WTC11 (cell line): ENCODE data around the gene UBE2L3. TPM values are rescaled to one million over a fixed set of nuclear protein-coding genes. Genes with fewer than 3 reads are reported as not detected.
"Not testable (repeated sequence)": the region's sequence is repeated elsewhere in the genome, so short reads cannot be mapped to it uniquely, and the experiment has no call there.

Source experiments
- ATAC-seq: fragments of 200-7000 bp; cut with Tn5 transposase; 2 replicates; pipeline ENCODE4 v1.10.0; 2021; ENCODE audit warnings: mild to moderate bottlenecking, moderate library complexity
- CTCF ChIA-PET: fragments of 300-600 bp; sonication (Branson Sonifier 250); formaldehyde crosslinking; loops from one replicate; lab custom pipeline; 2021; ENCODE audit warnings: antibody characterized with exemption; lab: Charles Lee
- POLR2A ChIA-PET: fragments of 350-600 bp; sonication (Branson Sonifier 250); formaldehyde crosslinking; loops from one replicate; lab custom pipeline; 2021; ENCODE audit warnings: antibody characterized with exemption; lab: Charles Lee
- DNase-seq: peaks from one replicate; pipeline ENCODE4 v3.0.0; 2021; ENCODE audit warnings: low spot score
- H3K27ac Mint-ChIP-seq: 2 replicates; pipeline ENCODE4 v1.8.0; 2021; ENCODE audit warnings: mixed read lengths
- H3K27me3 Mint-ChIP-seq: 2 replicates; pipeline ENCODE4 v1.8.0; 2021; ENCODE audit warnings: low read depth, mild to moderate bottlenecking, moderate library complexity, mixed read lengths
- H3K36me3 Mint-ChIP-seq: 2 replicates; pipeline ENCODE4 v1.8.0; 2021; ENCODE audit warnings: mixed read lengths
- H3K4me1 Mint-ChIP-seq: 2 replicates; pipeline ENCODE4 v1.8.0; 2022; ENCODE audit warnings: mixed read lengths
- H3K4me3 Mint-ChIP-seq: 2 replicates; pipeline ENCODE4 v1.8.0; 2021; ENCODE audit warnings: mild to moderate bottlenecking, moderate library complexity, mixed read lengths
- H3K9me3 Mint-ChIP-seq: 2 replicates; pipeline ENCODE4 v1.8.0; 2021; ENCODE audit warnings: mixed read lengths
- CDX4 ChIP-seq: fragments of 250-450 bp; sonication (Bioruptor Pico); IDR thresholded peaks from 2 replicates; pipeline ENCODE4 v1.9.0; 2021; ENCODE audit warnings: moderate library complexity, mild to moderate bottlenecking, inconsistent platforms, borderline replicate concordance
- E2F1 ChIP-seq: sonication (generic); formaldehyde crosslinking; IDR thresholded peaks from 2 replicates; pipeline ENCODE4 v1.8.0; 2022; ENCODE audit warnings: mild to moderate bottlenecking, missing genetic modification reagents
- E2F5 ChIP-seq: sonication (generic); formaldehyde crosslinking; IDR thresholded peaks from 2 replicates; pipeline ENCODE4 v1.8.1; 2022; ENCODE audit warnings: mild to moderate bottlenecking, moderate library complexity, missing genetic modification reagents
- FOXJ3 ChIP-seq: sonication (generic); formaldehyde crosslinking; IDR thresholded peaks from 2 replicates; pipeline ENCODE4 v1.9.0; 2021; ENCODE audit warnings: missing genetic modification reagents, mild to moderate bottlenecking, borderline replicate concordance
- FOXP1 ChIP-seq: sonication (generic); formaldehyde crosslinking; IDR thresholded peaks from 2 replicates; pipeline ENCODE4 v1.8.0; 2022; ENCODE audit warnings: missing genetic modification reagents, mild to moderate bottlenecking, moderate library complexity, borderline replicate concordance
- GTF2I ChIP-seq: fragments of 250-450 bp; sonication (Bioruptor Pico); conservative IDR thresholded peaks from 2 replicates; pipeline ENCODE4 v1.4.0; 2021; ENCODE audit warnings: mild to moderate bottlenecking
- JUN ChIP-seq: sonication (generic); formaldehyde crosslinking; IDR thresholded peaks from 2 replicates; pipeline ENCODE4 v1.8.0; 2023; ENCODE audit warnings: mild to moderate bottlenecking, missing genetic modification reagents
- KAT7 ChIP-seq: sonication (generic); formaldehyde crosslinking; IDR thresholded peaks from 2 replicates; pipeline ENCODE4 v1.8.1; 2023; ENCODE audit warnings: missing genetic modification reagents, mild to moderate bottlenecking, borderline replicate concordance
- NR1H2 ChIP-seq: sonication (generic); formaldehyde crosslinking; IDR thresholded peaks from 2 replicates; pipeline ENCODE4 v1.9.0; 2021; ENCODE audit warnings: mild to moderate bottlenecking, moderate library complexity, missing genetic modification reagents
- NR2C2 ChIP-seq: sonication (generic); formaldehyde crosslinking; IDR thresholded peaks from 2 replicates; pipeline ENCODE4 v1.8.0; 2022; ENCODE audit warnings: mild to moderate bottlenecking, missing genetic modification reagents
- OVOL2 ChIP-seq: fragments of 250-450 bp; sonication (Bioruptor Pico); IDR thresholded peaks from 2 replicates; pipeline ENCODE4 v1.9.0; 2021; ENCODE audit warnings: mild to moderate bottlenecking, borderline replicate concordance
- SMAD3 ChIP-seq: sonication (generic); formaldehyde crosslinking; IDR thresholded peaks from 2 replicates; pipeline ENCODE4 v1.8.0; 2022; ENCODE audit warnings: missing genetic modification reagents, mild to moderate bottlenecking, borderline replicate concordance
- TP53 ChIP-seq: sonication (generic); formaldehyde crosslinking; IDR thresholded peaks from 2 replicates; pipeline ENCODE4 v1.8.1; 2023; ENCODE audit warnings: mild to moderate bottlenecking, missing genetic modification reagents
- ZBTB43 ChIP-seq: sonication (generic); formaldehyde crosslinking; IDR thresholded peaks from 2 replicates; pipeline ENCODE4 v1.8.1; 2023; ENCODE audit warnings: mild to moderate bottlenecking, missing genetic modification reagents
- ZNF219 ChIP-seq: sonication (generic); formaldehyde crosslinking; IDR thresholded peaks from 2 replicates; pipeline ENCODE4 v1.8.0; 2023; ENCODE audit warnings: missing genetic modification reagents, mild to moderate bottlenecking, borderline replicate concordance
- ZNF317 ChIP-seq: sonication (generic); formaldehyde crosslinking; IDR thresholded peaks from 2 replicates; pipeline ENCODE4 v1.8.1; 2023; ENCODE audit warnings: low read depth, mild to moderate bottlenecking, moderate library complexity, missing genetic modification reagents, borderline replicate concordance
- total RNA-seq: library from RNA; stranded (reverse); gene quantifications from 3 replicates; pipeline ENCODE4 v1.2.3, GENCODE V29; 2021

UBE2L3 gene
- total RNA-seq, 1 experiment from 2014 or later, result 79.1 TPM

- peak overlapping the region; percentile 95 for H3K4me3 Mint-ChIP-seq
- POLR2A ChIA-PET, result interaction anchor here (1.0 kb wide), 1 partner anchor 61 kb away, joined by 3 read pairs; no protein-coding TSS in a partner anchor
- H3K36me3 Mint-ChIP-seq, result peaks cover 4% of the 10 kb centered on the region; the same call in 1 of the 2 replicates
- no peak for DNase-seq
- CTCF ChIA-PET, result interaction anchor here (0.8 to 2.5 kb wide), 3 partner anchors 25 to 73 kb away, joined by 4 to 8 read pairs (median 5); partner anchors contain the start of genes SDF2L1 and YDJC
- peak overlapping the region; percentile 78 for H3K27ac Mint-ChIP-seq
- H3K9me3 Mint-ChIP-seq, result no peaks in the 10 kb centered on the region
- TF ChIP-seq CDX4 (CRISPR knock-in tag), result no peak
- TF ChIP-seq NR1H2 (CRISPR knock-in tag), result no peak
- TF ChIP-seq ZNF219 (CRISPR knock-in tag), result no peak
- TF ChIP-seq E2F1 (CRISPR knock-in tag), result no peak
- peak; percentile 3; the same call in 1 of the 2 replicates for TF ChIP-seq JUN
- TF ChIP-seq ZNF317 (CRISPR knock-in tag), result no peak
- TF ChIP-seq, all 79 proteins: peak for 1
- ATAC-seq, result peak; percentile 25; the same call in 1 of the 2 replicates
- H3K4me1 Mint-ChIP-seq, result peaks cover 40% of the 10 kb centered on the region
- H3K27me3 Mint-ChIP-seq, result no peaks in the 10 kb centered on the region; the same call in 1 of the 2 replicates
Measured at GRCh38 chr22:21568347-21569075, 997 bp downstream of the UBE2L3 start.

GRCh38 chr22:21569076-21569427 lies 1.5 kb downstream of the UBE2L3 start:
- not testable (repeated sequence) for H3K36me3 Mint-ChIP-seq, H3K27me3 Mint-ChIP-seq, ATAC-seq, H3K9me3 Mint-ChIP-seq, DNase-seq
- POLR2A ChIA-PET, result interaction anchor here (1.0 kb wide), 1 partner anchor 60 kb away, joined by 3 read pairs; no protein-coding TSS in a partner anchor
- Mint-ChIP-seq H3K27ac (0 out of 2 replicates have a peak overlapping the region, but pooled peaks have one; percentile 78), H3K4me1 (peaks cover 40% of the 10 kb centered on the region), H3K4me3 (peak overlapping the region; percentile 95)
- CTCF ChIA-PET, result interaction anchor here (0.8 to 2.5 kb wide), 4 partner anchors 22 to 72 kb away, joined by 3 to 8 read pairs (median 4); partner anchors contain the start of genes SDF2L1 and YDJC

- Mint-ChIP-seq H3K27ac (peak overlapping the region; percentile 58), H3K4me3 (peak overlapping the region; percentile 95), H3K9me3 (no peaks in the 10 kb centered on the region), H3K4me1 (peaks cover 43% of the 10 kb centered on the region), H3K27me3 (no peaks in the 10 kb centered on the region; the same call in 1 of the 2 replicates), H3K36me3 (peaks cover 4% of the 10 kb centered on the region; the same call in 1 of the 2 replicates)
- TF ChIP-seq SMAD3 (CRISPR knock-in tag), result no peak
- no peak for TF ChIP-seq OVOL2 (CRISPR knock-in tag)
- no peak for TF ChIP-seq E2F5
- no peak for TF ChIP-seq GTF2I (CRISPR knock-in tag)
- no peak for TF ChIP-seq E2F1 (CRISPR knock-in tag)
- no peak for TF ChIP-seq FOXP1 (CRISPR knock-in tag)
- no peak for TF ChIP-seq TP53 (CRISPR knock-in tag)
- no peak for TF ChIP-seq KAT7
- no peak for TF ChIP-seq NR2C2 (CRISPR knock-in tag)
- TF ChIP-seq FOXJ3 (CRISPR knock-in tag), result no peak
- TF ChIP-seq ZBTB43 (CRISPR knock-in tag), result no peak
- POLR2A ChIA-PET, result interaction anchor here (1.0 kb wide), 1 partner anchor 60 kb away, joined by 3 read pairs; no protein-coding TSS in a partner anchor
- DNase-seq (no peak), ATAC-seq (no peak)
- CTCF ChIA-PET, result interaction anchor here (0.8 to 2.5 kb wide), 4 partner anchors 22 to 72 kb away, joined by 3 to 8 read pairs (median 4); partner anchors contain the start of genes SDF2L1 and YDJC
Measured at GRCh38 chr22:21569459-21570170, 2.1 kb downstream of the UBE2L3 start.
